IPS-18c (cell line): ENCODE results near the gene TRUB2.
"Not testable (repeated sequence)": the region's sequence is repeated elsewhere in the genome, so short reads cannot be mapped to it uniquely, and the experiment has no call there.

ENCODE experiments used
- H3K4me3 ChIP-seq: 2 replicates; pipeline ENCODE4 v1.7.0; 2013; ENCODE audit warnings: low read depth, mild to moderate bottlenecking, low read length, moderate library complexity; ENCODE audit not compliant: insufficient read depth
- H3K9me3 ChIP-seq: one replicate; pipeline ENCODE4 v1.6.1; 2013; ENCODE audit warnings: mild to moderate bottlenecking, low read length, moderate library complexity; ENCODE audit not compliant: control insufficient read depth, insufficient read depth

Gene TRUB2

DNA sequence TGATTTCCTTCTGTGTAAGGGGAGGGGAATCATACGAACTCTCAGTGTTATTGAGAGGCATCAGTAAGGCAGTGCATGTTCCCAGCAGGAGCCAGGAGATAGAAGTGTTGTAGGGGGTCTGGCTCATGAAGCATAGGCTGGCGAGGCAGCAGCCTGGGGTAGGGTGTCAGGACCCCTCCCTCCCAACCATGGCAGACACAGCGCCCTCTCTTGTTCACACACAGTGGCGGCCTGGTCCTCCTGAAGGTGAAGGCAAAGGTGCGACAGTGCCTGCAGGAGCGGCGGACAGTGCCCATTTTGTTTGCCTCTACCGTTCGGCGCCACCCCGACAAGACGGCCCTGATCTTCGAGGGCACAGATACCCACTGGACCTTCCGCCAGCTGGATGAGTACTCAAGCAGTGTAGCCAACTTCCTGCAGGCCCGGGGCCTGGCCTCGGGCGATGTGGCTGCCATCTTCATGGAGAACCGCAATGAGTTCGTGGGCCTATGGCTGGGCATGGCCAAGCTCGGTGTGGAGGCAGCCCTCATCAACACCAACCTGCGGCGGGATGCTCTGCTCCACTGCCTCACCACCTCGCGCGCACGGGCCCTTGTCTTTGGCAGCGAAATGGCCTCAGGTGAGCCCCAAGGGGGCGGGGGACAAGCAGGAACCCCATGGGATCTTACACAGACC lies 22.8 kb upstream of the TRUB2 start:
- H3K9me3 ChIP-seq: no peaks in the 10 kb centered on the region

GRCh38 chr9:128343855-128344254 lies 21.6 kb upstream of the TRUB2 start:
- no peaks in the 10 kb centered on the region for H3K9me3 ChIP-seq
- no peak overlapping the region for H3K4me3 ChIP-seq

More for the DNA sequence above, 22.8 kb upstream of the TRUB2 start:
- H3K4me3 ChIP-seq: no peak overlapping the region

- Histone ChIP-seq H3K4me3 (no peak overlapping the region), H3K9me3 (no peaks in the 10 kb centered on the region)
Observed at GRCh38 chr9:128342971-128343680, 20.9 kb upstream of the TRUB2 start.

- Histone ChIP-seq H3K9me3 (no peaks in the 10 kb centered on the region), H3K4me3 (peak overlapping the region; percentile 86)
Observed at GRCh38 chr9:128341435-128341849, 19.2 kb upstream of the TRUB2 start.

GRCh38 chr9:128340691-128341434 lies 18.6 kb upstream of the TRUB2 start:
- H3K4me3 ChIP-seq: peak overlapping the region; percentile 86
- H3K9me3 ChIP-seq: no peaks in the 10 kb centered on the region

DNA sequence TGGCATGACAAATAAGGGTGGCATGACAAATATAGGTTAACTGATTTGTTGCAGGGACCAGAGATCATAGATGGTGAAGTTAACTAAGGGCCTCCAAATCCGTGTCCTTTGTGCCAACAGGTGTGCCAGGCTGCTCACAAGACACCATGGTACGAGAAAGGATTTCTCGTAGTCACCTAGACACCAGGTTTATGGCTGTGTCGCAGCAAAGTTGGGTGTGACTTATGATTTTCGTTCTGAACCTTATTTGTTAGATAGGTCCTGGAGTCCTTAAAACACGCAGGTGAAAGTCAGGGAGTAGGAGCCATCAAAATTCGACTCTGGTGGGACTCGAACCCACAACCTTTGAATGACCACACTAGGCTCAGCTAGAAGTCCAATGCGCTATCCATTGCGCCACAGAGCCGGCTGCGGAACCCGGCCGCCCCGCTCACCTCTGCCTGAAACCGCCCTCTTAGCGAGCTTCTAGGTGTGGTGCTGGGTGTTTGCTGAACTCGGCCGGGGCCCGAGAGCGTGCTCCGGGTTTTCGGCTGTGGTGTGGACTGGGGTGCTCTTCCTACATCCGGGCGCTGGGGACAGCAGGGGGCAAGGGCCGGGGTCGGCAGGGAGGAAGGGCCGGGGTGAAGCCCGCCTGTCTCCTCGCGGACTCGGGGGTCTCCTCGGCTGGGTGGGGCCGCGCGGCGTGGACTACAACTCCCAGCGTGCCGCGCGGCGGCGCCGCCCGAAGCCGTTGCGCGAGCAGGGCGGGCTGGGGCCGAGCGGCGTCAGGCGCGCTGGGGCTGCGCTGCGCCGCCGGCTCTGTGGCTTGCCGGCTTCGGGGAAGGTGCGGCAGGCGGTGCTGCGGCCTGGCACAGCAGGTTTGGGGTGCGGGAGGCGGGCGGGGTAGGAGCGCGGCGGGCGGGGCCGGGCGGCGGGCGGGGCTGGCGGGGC lies 17.8 kb upstream of the TRUB2 start, which contains the start of gene SLC27A4:
Gene SLC27A4, plus strand, starts transcription at position 767 of the 930 bp plus-strand sequence. CDS start 2,606 bp downstream, outside the sequence.
- peak within 1 kb of the TSS; percentile 86 for H3K4me3 ChIP-seq

GRCh38 chr9:128338852-128339614 lies 16.8 kb upstream of the TRUB2 start:
- H3K9me3 ChIP-seq, H3K4me3 ChIP-seq: not testable (repeated sequence)

More for the DNA sequence above, 17.8 kb upstream of the TRUB2 start, which contains the start of gene SLC27A4:
- H3K9me3 ChIP-seq: no peaks in the 10 kb centered on the region

DNA sequence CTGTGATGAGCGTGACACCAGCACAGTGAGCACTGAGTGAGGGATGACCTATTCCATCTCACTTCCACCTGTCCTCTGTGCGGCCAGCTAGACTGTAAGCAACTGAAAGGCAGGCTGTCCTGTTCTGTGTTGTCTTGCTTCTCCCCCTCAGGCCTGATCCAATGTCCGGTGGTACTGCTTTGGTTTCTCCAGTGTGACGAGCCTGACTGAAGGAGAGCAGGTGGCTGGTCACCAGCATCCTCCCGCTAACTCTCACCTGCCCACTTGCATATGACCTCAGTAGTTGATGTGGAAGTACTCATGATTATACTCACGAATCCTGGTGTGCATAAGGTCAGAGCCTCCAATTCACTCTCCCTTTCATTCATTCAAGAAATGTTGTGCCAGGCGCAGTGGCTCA lies 15.7 kb upstream of the TRUB2 start:
- Histone ChIP-seq H3K9me3 (no peaks in the 10 kb centered on the region), H3K4me3 (no peak overlapping the region)

- Histone ChIP-seq H3K4me3 (no peak overlapping the region), H3K9me3 (no peaks in the 10 kb centered on the region)
Observed at GRCh38 chr9:128335914-128336313, 13.7 kb upstream of the TRUB2 start.

DNA sequence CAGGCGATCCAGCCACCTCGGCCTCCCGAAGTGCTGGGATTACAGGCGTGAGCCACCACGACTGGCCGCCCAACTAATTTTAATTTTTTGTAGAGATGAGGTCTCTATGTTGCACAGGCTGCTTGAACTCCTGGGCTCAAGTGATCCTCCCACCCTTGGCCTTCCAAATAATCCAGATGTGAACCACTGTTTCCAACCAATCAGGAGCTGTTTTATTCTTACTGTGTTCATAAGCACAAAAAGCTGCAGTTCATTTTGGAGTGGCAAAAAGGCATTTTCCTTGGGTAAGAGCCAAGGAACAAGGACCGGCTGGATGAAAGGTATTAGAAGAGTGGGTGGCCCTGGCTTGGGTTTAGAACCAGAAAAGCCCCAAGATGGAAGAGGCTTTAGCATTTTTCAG lies 12.9 kb upstream of the TRUB2 start:
- no peaks in the 10 kb centered on the region for H3K9me3 ChIP-seq
- H3K4me3 ChIP-seq: no peak overlapping the region

- Histone ChIP-seq H3K4me3 (no peak overlapping the region), H3K9me3 (no peaks in the 10 kb centered on the region)
Observed at GRCh38 chr9:128333451-128333869, 11.2 kb upstream of the TRUB2 start.

- no peaks in the 10 kb centered on the region for H3K9me3 ChIP-seq
- no peak overlapping the region for H3K4me3 ChIP-seq
Observed at GRCh38 chr9:128325629-128326028, 3.4 kb upstream of the TRUB2 start.

- no peak overlapping the region for H3K4me3 ChIP-seq
- H3K9me3 ChIP-seq: no peaks in the 10 kb centered on the region
Observed at GRCh38 chr9:128324401-128324800, 2.2 kb upstream of the TRUB2 start.

GRCh38 chr9:128323791-128324190 lies 1.5 kb upstream of the TRUB2 start:
- peak overlapping the region; percentile 86 for H3K4me3 ChIP-seq
- H3K9me3 ChIP-seq: no peaks in the 10 kb centered on the region

DNA sequence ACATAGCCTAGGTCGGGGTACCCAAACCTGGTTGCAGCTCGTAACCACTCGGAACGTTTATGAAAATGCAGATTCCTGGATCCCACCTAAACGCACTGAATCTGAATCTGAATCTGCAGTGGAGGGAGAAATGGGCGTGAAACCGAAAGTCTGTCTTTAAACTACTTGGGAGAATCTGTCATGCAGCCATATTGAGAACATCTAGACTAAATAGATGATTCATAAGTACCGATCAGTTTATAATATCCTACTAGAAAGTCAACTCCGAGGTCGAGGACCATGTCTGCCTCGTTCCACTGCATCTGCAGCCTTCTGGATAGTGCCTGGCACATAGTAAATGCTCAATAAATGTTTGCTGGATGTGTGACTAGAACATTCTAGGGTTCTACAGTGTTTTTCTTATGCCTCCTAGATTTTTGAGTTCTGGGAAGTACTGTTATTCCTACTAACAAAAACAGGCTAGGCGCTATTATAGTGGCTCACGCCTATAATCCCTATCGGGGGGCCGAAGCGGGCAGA lies 1.0 kb upstream of the TRUB2 start:
- Histone ChIP-seq H3K9me3 (no peaks in the 10 kb centered on the region), H3K4me3 (peak overlapping the region; percentile 86)

DNA sequence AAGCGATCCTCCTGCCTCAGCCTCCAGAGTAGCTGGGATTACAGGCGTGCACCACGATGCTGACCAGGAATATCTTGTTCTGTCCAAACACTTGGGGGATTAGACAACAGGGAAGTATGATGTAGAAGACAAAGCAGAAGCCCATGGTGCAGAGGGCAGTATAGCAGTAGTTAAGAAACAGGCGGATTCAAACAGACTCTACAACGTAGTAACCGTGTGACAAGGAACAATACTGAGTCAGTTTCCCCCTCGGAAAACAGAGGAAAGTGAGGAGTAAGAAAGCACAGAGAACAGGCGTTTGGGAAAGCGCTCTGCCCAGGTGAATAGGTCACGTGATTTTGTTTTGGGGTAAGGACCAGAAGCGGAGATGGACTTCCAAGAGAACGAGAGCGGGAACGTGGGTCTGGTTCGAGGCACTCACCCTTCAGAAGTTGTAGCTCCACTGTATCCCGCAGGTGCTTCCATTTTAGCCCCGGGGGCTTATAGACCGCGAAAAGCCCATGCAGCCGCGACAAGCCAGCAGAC lies 306 bp downstream of the TRUB2 start:
- no peaks in the 10 kb centered on the region for H3K9me3 ChIP-seq

More for the DNA sequence above, 306 bp downstream of the TRUB2 start:
- peak overlapping the region; percentile 86 for H3K4me3 ChIP-seq
